ENCODE measurements around the gene ADCY3. TPM values are rescaled to one million over a fixed set of nuclear protein-coding genes. Genes with fewer than 3 reads are reported as not detected.

The ADCY3 gene
- polyA plus RNA-seq, 1 of the 3 experiments (the other 2 are of a cell fraction) = 53.9 TPM

- TF ChIP-seq, protein P1, sequence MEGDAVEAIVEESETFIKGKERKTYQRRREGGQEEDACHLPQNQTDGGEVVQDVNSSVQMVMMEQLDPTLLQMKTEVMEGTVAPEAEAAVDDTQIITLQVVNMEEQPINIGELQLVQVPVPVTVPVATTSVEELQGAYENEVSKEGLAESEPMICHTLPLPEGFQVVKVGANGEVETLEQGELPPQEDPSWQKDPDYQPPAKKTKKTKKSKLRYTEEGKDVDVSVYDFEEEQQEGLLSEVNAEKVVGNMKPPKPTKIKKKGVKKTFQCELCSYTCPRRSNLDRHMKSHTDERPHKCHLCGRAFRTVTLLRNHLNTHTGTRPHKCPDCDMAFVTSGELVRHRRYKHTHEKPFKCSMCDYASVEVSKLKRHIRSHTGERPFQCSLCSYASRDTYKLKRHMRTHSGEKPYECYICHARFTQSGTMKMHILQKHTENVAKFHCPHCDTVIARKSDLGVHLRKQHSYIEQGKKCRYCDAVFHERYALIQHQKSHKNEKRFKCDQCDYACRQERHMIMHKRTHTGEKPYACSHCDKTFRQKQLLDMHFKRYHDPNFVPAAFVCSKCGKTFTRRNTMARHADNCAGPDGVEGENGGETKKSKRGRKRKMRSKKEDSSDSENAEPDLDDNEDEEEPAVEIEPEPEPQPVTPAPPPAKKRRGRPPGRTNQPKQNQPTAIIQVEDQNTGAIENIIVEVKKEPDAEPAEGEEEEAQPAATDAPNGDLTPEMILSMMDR (IDR thresholded peaks at IDR 0.05) = no peak
- TF ChIP-seq SMC3 (IDR thresholded peaks at IDR 0.05; ENCODE audit: low read depth, low read length) = no peak
- no peak for TF ChIP-seq RAD21 (IDR thresholded peaks at IDR 0.05; ENCODE audit: low read length)
- no peak for TF ChIP-seq FOXM1 (IDR thresholded peaks at IDR 0.05; ENCODE audit: low read depth)
- no peak for TF ChIP-seq CHD2 (IDR thresholded peaks at IDR 0.05; ENCODE audit: low read length, partially characterized antibody)
- no peak for TF ChIP-seq TAF1 (IDR thresholded peaks at IDR 0.05; ENCODE audit: borderline replicate concordance, low read depth, low read length)
These were observed 79.7 kb downstream of the ADCY3 start (continued) for GRCh38 chr2:24840164-24840869.

GRCh38 chr2:24839729-24840128 lies 80.3 kb downstream of the ADCY3 start:
- Histone ChIP-seq H3K27me3 (ENCODE audit: insufficient read depth) (no peaks in the 10 kb centered on the region), H3K4me2 (no peak overlapping the region), H3K27ac (ENCODE audit: low read depth in 2 of 2, low read length in 1 of 2) (no peak overlapping the region), H3K9ac (no peak overlapping the region), H3K79me2 (ENCODE audit: insufficient read depth) (no peaks in the 10 kb centered on the region), H3K9me3 (no peaks in the 10 kb centered on the region), H3K4me1 (ENCODE audit: control insufficient read depth in 1 of 2, insufficient read depth in 2 of 2, low read depth in 1 of 2, low read length in 1 of 2) (no peaks in the 10 kb centered on the region), H4K20me1 (ENCODE audit: insufficient read depth) (no peaks in the 10 kb centered on the region), H3K36me3 (replicated peaks in 1 of 2; ENCODE audit: control insufficient read depth in 1 of 2, insufficient read depth in 2 of 2, low read length in 1 of 2) (peaks cover 0 to 2% of the 10 kb centered on the region in 2 experiments), H3F3A (replicated peaks; ENCODE audit: insufficient read depth) (no peaks in the 10 kb centered on the region), H2AFZ (ENCODE audit: low read depth) (no peak overlapping the region), H3K4me3 (ENCODE audit: low read depth in 2 of 2, low read length in 1 of 2) (no peak overlapping the region), H3K9me2 (no peaks in the 10 kb centered on the region)
- ChIA-PET POLR2A (no interaction called here), CTCF (interaction anchor here (5.6 kb wide), 1 partner anchor 13 kb away, joined by 45 read pairs; no protein-coding TSS in a partner anchor)
- 98% methylated on average over 12 of the region's 15 CpGs for WGBS (ENCODE audit: low lambda C conversion rate)
- DNase-seq = no peak
- TF ChIP-seq, protein P2, sequence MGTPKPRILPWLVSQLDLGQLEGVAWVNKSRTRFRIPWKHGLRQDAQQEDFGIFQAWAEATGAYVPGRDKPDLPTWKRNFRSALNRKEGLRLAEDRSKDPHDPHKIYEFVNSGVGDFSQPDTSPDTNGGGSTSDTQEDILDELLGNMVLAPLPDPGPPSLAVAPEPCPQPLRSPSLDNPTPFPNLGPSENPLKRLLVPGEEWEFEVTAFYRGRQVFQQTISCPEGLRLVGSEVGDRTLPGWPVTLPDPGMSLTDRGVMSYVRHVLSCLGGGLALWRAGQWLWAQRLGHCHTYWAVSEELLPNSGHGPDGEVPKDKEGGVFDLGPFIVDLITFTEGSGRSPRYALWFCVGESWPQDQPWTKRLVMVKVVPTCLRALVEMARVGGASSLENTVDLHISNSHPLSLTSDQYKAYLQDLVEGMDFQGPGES (IDR thresholded peaks at IDR 0.05; ENCODE audit: low read depth, low read length) = no peak
- TF ChIP-seq, protein P3, sequence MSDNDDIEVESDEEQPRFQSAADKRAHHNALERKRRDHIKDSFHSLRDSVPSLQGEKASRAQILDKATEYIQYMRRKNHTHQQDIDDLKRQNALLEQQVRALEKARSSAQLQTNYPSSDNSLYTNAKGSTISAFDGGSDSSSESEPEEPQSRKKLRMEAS (IDR thresholded peaks at IDR 0.05; ENCODE audit: low read depth) = no peak
- TF ChIP-seq RCOR1 (IDR thresholded peaks at IDR 0.05; ENCODE audit: low read length) (no peak), MEF2A (IDR thresholded peaks at IDR 0.05; ENCODE audit: borderline replicate concordance, low read depth) (no peak), NRF1 (IDR thresholded peaks at IDR 0.05; ENCODE audit: low read depth, low read length) (no peak), JUND (IDR thresholded peaks at IDR 0.05) (no peak), CHD2 (IDR thresholded peaks at IDR 0.05; ENCODE audit: low read length, partially characterized antibody) (no peak), SMC3 (IDR thresholded peaks at IDR 0.05; ENCODE audit: low read depth, low read length) (no peak), EP300 (IDR thresholded peaks at IDR 0.05; ENCODE audit: borderline replicate concordance in 1 of 2, low read depth in 1 of 2, low read length in 1 of 2) (no peak), ELF1 (IDR thresholded peaks at IDR 0.05) (no peak), TEAD4 (IDR thresholded peaks at IDR 0.05; ENCODE audit: borderline replicate concordance, insufficient read depth) (no peak), YY1 (IDR thresholded peaks at IDR 0.05; ENCODE audit: low read depth) (no peak), SIN3A (IDR thresholded peaks at IDR 0.05; ENCODE audit: borderline replicate concordance, low read depth, low read length) (no peak), POLR2AphosphoS5 (IDR thresholded peaks at IDR 0.05; ENCODE audit: low read depth, low read length) (no peak), FOXM1 (IDR thresholded peaks at IDR 0.05; ENCODE audit: low read depth) (no peak)
- TF ChIP-seq, protein P1 (IDR thresholded peaks at IDR 0.05) = no peak
- TF ChIP-seq, protein P4, sequence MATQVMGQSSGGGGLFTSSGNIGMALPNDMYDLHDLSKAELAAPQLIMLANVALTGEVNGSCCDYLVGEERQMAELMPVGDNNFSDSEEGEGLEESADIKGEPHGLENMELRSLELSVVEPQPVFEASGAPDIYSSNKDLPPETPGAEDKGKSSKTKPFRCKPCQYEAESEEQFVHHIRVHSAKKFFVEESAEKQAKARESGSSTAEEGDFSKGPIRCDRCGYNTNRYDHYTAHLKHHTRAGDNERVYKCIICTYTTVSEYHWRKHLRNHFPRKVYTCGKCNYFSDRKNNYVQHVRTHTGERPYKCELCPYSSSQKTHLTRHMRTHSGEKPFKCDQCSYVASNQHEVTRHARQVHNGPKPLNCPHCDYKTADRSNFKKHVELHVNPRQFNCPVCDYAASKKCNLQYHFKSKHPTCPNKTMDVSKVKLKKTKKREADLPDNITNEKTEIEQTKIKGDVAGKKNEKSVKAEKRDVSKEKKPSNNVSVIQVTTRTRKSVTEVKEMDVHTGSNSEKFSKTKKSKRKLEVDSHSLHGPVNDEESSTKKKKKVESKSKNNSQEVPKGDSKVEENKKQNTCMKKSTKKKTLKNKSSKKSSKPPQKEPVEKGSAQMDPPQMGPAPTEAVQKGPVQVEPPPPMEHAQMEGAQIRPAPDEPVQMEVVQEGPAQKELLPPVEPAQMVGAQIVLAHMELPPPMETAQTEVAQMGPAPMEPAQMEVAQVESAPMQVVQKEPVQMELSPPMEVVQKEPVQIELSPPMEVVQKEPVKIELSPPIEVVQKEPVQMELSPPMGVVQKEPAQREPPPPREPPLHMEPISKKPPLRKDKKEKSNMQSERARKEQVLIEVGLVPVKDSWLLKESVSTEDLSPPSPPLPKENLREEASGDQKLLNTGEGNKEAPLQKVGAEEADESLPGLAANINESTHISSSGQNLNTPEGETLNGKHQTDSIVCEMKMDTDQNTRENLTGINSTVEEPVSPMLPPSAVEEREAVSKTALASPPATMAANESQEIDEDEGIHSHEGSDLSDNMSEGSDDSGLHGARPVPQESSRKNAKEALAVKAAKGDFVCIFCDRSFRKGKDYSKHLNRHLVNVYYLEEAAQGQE (IDR thresholded peaks at IDR 0.05; ENCODE audit: low read depth, low read length) = no peak
